Measurements from ENCODE around the gene LAMTOR2.
A peak's percentile ranks its signal among the peaks of the same experiment; 100 is the strongest.

LAMTOR2 gene

GRCh38 chr1:156078728-156079127 is 24.1 kb downstream of the LAMTOR2 start:
- peaks cover 4% of the 10 kb centered on the region for H3K27me3 Mint-ChIP-seq
- peaks cover 4% of the 10 kb centered on the region for H3K4me1 Mint-ChIP-seq (ENCODE audit: low read depth)
- H3K9me3 Mint-ChIP-seq (ENCODE audit: low read depth) = no peaks in the 10 kb centered on the region
- H3K27ac Mint-ChIP-seq = no peak overlapping the region
- no peaks in the 10 kb centered on the region for H3K36me3 Mint-ChIP-seq
- H3K4me3 Mint-ChIP-seq = no peak overlapping the region

- Mint-ChIP-seq H3K27me3 (peaks cover 7% of the 10 kb centered on the region), H3K27ac (peak overlapping the region; percentile 22), H3K4me1 (ENCODE audit: low read depth) (peaks cover 6% of the 10 kb centered on the region), H3K36me3 (no peaks in the 10 kb centered on the region), H3K9me3 (ENCODE audit: low read depth) (no peaks in the 10 kb centered on the region), H3K4me3 (peak overlapping the region; percentile 59)
Measured at GRCh38 chr1:156079762-156080161, 25.2 kb downstream of the LAMTOR2 start.

GRCh38 chr1:156080241-156080862 is 25.8 kb downstream of the LAMTOR2 start:
- no peak overlapping the region for H3K27ac Mint-ChIP-seq
- H3K4me1 Mint-ChIP-seq (ENCODE audit: low read depth) = peaks cover 6% of the 10 kb centered on the region
- peaks cover 10% of the 10 kb centered on the region for H3K27me3 Mint-ChIP-seq
- H3K4me3 Mint-ChIP-seq = no peak overlapping the region
- no peaks in the 10 kb centered on the region for H3K9me3 Mint-ChIP-seq (ENCODE audit: low read depth)
- H3K36me3 Mint-ChIP-seq = no peaks in the 10 kb centered on the region

- peak overlapping the region; percentile 75 for H3K4me3 Mint-ChIP-seq
- no peak overlapping the region for H3K27ac Mint-ChIP-seq
- peaks cover 11% of the 10 kb centered on the region for H3K27me3 Mint-ChIP-seq
- no peaks in the 10 kb centered on the region for H3K9me3 Mint-ChIP-seq (ENCODE audit: low read depth)
- H3K4me1 Mint-ChIP-seq (ENCODE audit: low read depth) = peaks cover 6% of the 10 kb centered on the region
- no peaks in the 10 kb centered on the region for H3K36me3 Mint-ChIP-seq
Measured at GRCh38 chr1:156080863-156081179, 26.2 kb downstream of the LAMTOR2 start.

GRCh38 chr1:156081180-156081916 is 26.8 kb downstream of the LAMTOR2 start:
- Mint-ChIP-seq H3K27me3 (peaks cover 14% of the 10 kb centered on the region), H3K27ac (no peak overlapping the region), H3K9me3 (ENCODE audit: low read depth) (no peaks in the 10 kb centered on the region), H3K4me1 (ENCODE audit: low read depth) (peaks cover 6% of the 10 kb centered on the region), H3K4me3 (peak overlapping the region; percentile 77), H3K36me3 (no peaks in the 10 kb centered on the region)

- Mint-ChIP-seq H3K4me1 (ENCODE audit: low read depth) (peaks cover 6% of the 10 kb centered on the region), H3K9me3 (ENCODE audit: low read depth) (no peaks in the 10 kb centered on the region), H3K4me3 (peak overlapping the region; percentile 84), H3K27ac (no peak overlapping the region), H3K27me3 (peaks cover 16% of the 10 kb centered on the region), H3K36me3 (no peaks in the 10 kb centered on the region)
Measured at GRCh38 chr1:156081917-156082308, 27.3 kb downstream of the LAMTOR2 start.

- no peak within 1 kb of the TSS for H3K27ac Mint-ChIP-seq
- H3K36me3 Mint-ChIP-seq = no peaks in the 10 kb centered on the region
- peak within 1 kb of the TSS; percentile 84 for H3K4me3 Mint-ChIP-seq
- peaks cover 18% of the 10 kb centered on the region for H3K27me3 Mint-ChIP-seq
- no peaks in the 10 kb centered on the region for H3K9me3 Mint-ChIP-seq (ENCODE audit: low read depth)
- H3K4me1 Mint-ChIP-seq (ENCODE audit: low read depth) = peaks cover 6% of the 10 kb centered on the region
Measured at GRCh38 chr1:156082309-156083091, 27.9 kb downstream of the LAMTOR2 start, which contains the start of gene MEX3A. Gene MEX3A (minus strand): TSS chr1:156082465. CDS start chr1:156081998, 467 bp downstream.

GRCh38 chr1:156083800-156084790 is 29.5 kb downstream of the LAMTOR2 start:
- H3K4me1 Mint-ChIP-seq (ENCODE audit: low read depth) = peaks cover 6% of the 10 kb centered on the region
- no peaks in the 10 kb centered on the region for H3K9me3 Mint-ChIP-seq (ENCODE audit: low read depth)
- peak overlapping the region; percentile 75 for H3K4me3 Mint-ChIP-seq
- no peak overlapping the region for H3K27ac Mint-ChIP-seq
- peaks cover 16% of the 10 kb centered on the region for H3K27me3 Mint-ChIP-seq
- H3K36me3 Mint-ChIP-seq = no peaks in the 10 kb centered on the region

- Mint-ChIP-seq H3K27me3 (peaks cover 17% of the 10 kb centered on the region), H3K4me1 (ENCODE audit: low read depth) (peaks cover 8% of the 10 kb centered on the region), H3K9me3 (ENCODE audit: low read depth) (no peaks in the 10 kb centered on the region), H3K27ac (no peak overlapping the region), H3K4me3 (no peak overlapping the region), H3K36me3 (no peaks in the 10 kb centered on the region)
Measured at GRCh38 chr1:156086256-156086662, 31.7 kb downstream of the LAMTOR2 start.

- Mint-ChIP-seq H3K27me3 (peaks cover 12% of the 10 kb centered on the region), H3K36me3 (no peaks in the 10 kb centered on the region), H3K9me3 (ENCODE audit: low read depth) (no peaks in the 10 kb centered on the region), H3K27ac (no peak overlapping the region), H3K4me1 (ENCODE audit: low read depth) (peaks cover 4% of the 10 kb centered on the region), H3K4me3 (no peak overlapping the region)
Measured at GRCh38 chr1:156089704-156090103, 35.1 kb downstream of the LAMTOR2 start.

GRCh38 chr1:156090138-156090839 is 35.7 kb downstream of the LAMTOR2 start:
- Mint-ChIP-seq H3K4me3 (no peak overlapping the region), H3K27me3 (peaks cover 11% of the 10 kb centered on the region), H3K4me1 (ENCODE audit: low read depth) (peaks cover 4% of the 10 kb centered on the region), H3K36me3 (no peaks in the 10 kb centered on the region), H3K9me3 (ENCODE audit: low read depth) (no peaks in the 10 kb centered on the region), H3K27ac (no peak overlapping the region)

GRCh38 chr1:156090840-156091188 is 36.2 kb downstream of the LAMTOR2 start:
- no peak overlapping the region for H3K27ac Mint-ChIP-seq
- H3K27me3 Mint-ChIP-seq = peaks cover 9% of the 10 kb centered on the region
- no peaks in the 10 kb centered on the region for H3K36me3 Mint-ChIP-seq
- H3K4me1 Mint-ChIP-seq (ENCODE audit: low read depth) = peaks cover 7% of the 10 kb centered on the region
- H3K9me3 Mint-ChIP-seq (ENCODE audit: low read depth) = no peaks in the 10 kb centered on the region
- no peak overlapping the region for H3K4me3 Mint-ChIP-seq

- peaks cover 5% of the 10 kb centered on the region for H3K27me3 Mint-ChIP-seq
- no peaks in the 10 kb centered on the region for H3K36me3 Mint-ChIP-seq
- H3K9me3 Mint-ChIP-seq (ENCODE audit: low read depth) = no peaks in the 10 kb centered on the region
- H3K4me3 Mint-ChIP-seq = no peak overlapping the region
- H3K4me1 Mint-ChIP-seq (ENCODE audit: low read depth) = peaks cover 15% of the 10 kb centered on the region
- H3K27ac Mint-ChIP-seq = no peak overlapping the region
Measured at GRCh38 chr1:156091610-156092009, 37.0 kb downstream of the LAMTOR2 start.

All from activated naive CD8-positive, alpha-beta T cell (primary cell).